ENCODE measurements around the gene FAM210A. TPM values are rescaled to one million over a fixed set of nuclear protein-coding genes. Genes with fewer than 3 reads are reported as not detected.
A peak's percentile ranks its signal among the peaks of the same experiment; 100 is the strongest.

Gene FAM210A
- total RNA-seq, 2 experiments from 2014 or later = 23.1 to 30.6 TPM

GRCh38 chr18:13746633-13747032 lies 20.3 kb upstream of the FAM210A start:
- no peaks in the 10 kb centered on the region for H3K9me3 ChIP-seq (ENCODE audit: low read length)
- no peaks in the 10 kb centered on the region for H4K20me1 ChIP-seq (ENCODE audit: insufficient read depth, low read length)
- TF ChIP-seq CTCF (conservative IDR thresholded peaks at IDR 0.05; ENCODE audit: low read length) (no peak), EZH2phosphoT487 (IDR thresholded peaks at IDR 0.05; ENCODE audit: borderline replicate concordance, low read depth, low read length) (no peak)
- DNase-seq (ENCODE audit: low spot score) = no peak
- no peak overlapping the region for H3K4me2 ChIP-seq (ENCODE audit: low read length)
- no peaks in the 10 kb centered on the region for H3K9me2 ChIP-seq (ENCODE audit: insufficient read depth, low read length)
- intact Hi-C loops (cut with micrococcal nuclease; ENCODE audit: unreplicated experiment) = no loop called here
- H3K79me2 ChIP-seq (ENCODE audit: insufficient read depth, low read depth, low read length) = no peaks in the 10 kb centered on the region
- ChIA-PET CTCF (ENCODE audit: unreplicated experiment) (no interaction called here), POLR2A (no interaction called here)
- H3K4me3 ChIP-seq (ENCODE audit: low read depth, low read length, poor library complexity, severe bottlenecking) = no peak overlapping the region
- H2AFZ ChIP-seq (ENCODE audit: low read length) = no peak overlapping the region
- no peak overlapping the region for H3K27ac ChIP-seq (ENCODE audit: low read depth, low read length, poor library complexity, severe bottlenecking)
- no TSS peak for BruUV-seq (replicated peaks)
- H3K36me3 ChIP-seq (ENCODE audit: insufficient read depth, low read length) = peaks cover 80% of the 10 kb centered on the region
- H3K4me1 ChIP-seq (ENCODE audit: insufficient read depth, low read length, poor library complexity, severe bottlenecking) = no peaks in the 10 kb centered on the region

GRCh38 chr18:13745696-13746095 lies 19.3 kb upstream of the FAM210A start:
- no peaks in the 10 kb centered on the region for H3K4me1 ChIP-seq (ENCODE audit: insufficient read depth, low read length, poor library complexity, severe bottlenecking)
- H3K36me3 ChIP-seq (ENCODE audit: insufficient read depth, low read length) = peaks cover 89% of the 10 kb centered on the region
- no peaks in the 10 kb centered on the region for H3K9me2 ChIP-seq (ENCODE audit: insufficient read depth, low read length)
- H3K27ac ChIP-seq (ENCODE audit: low read depth, low read length, poor library complexity, severe bottlenecking) = no peak overlapping the region
- ChIA-PET POLR2A (interaction anchor here (0.7 kb wide), 1 partner anchor 331 kb away, joined by 3 read pairs; no protein-coding TSS in a partner anchor), CTCF (ENCODE audit: unreplicated experiment) (no interaction called here)
- peak; percentile 8 for DNase-seq (ENCODE audit: low spot score)
- H3K9me3 ChIP-seq (ENCODE audit: low read length) = no peaks in the 10 kb centered on the region
- TSS peak; percentile 31 for BruUV-seq (replicated peaks)
- H3K4me2 ChIP-seq (ENCODE audit: low read length) = no peak overlapping the region
- H3K4me3 ChIP-seq (ENCODE audit: low read depth, low read length, poor library complexity, severe bottlenecking) = no peak overlapping the region
- intact Hi-C loops (cut with micrococcal nuclease; ENCODE audit: unreplicated experiment) = no loop called here
- no peak overlapping the region for H2AFZ ChIP-seq (ENCODE audit: low read length)
- no peaks in the 10 kb centered on the region for H4K20me1 ChIP-seq (ENCODE audit: insufficient read depth, low read length)
- no peaks in the 10 kb centered on the region for H3K79me2 ChIP-seq (ENCODE audit: insufficient read depth, low read depth, low read length)
- TF ChIP-seq CTCF (conservative IDR thresholded peaks at IDR 0.05; ENCODE audit: low read length) (no peak), EZH2phosphoT487 (IDR thresholded peaks at IDR 0.05; ENCODE audit: borderline replicate concordance, low read depth, low read length) (no peak)

- H3K9me3 ChIP-seq (ENCODE audit: low read length) = 0 out of 2 replicates have a peak, but pooled peaks cover 8% of the 10 kb centered on the region
- H3K36me3 ChIP-seq (ENCODE audit: insufficient read depth, low read length) = peaks cover 98% of the 10 kb centered on the region
- no peak overlapping the region for H3K27ac ChIP-seq (ENCODE audit: low read depth, low read length, poor library complexity, severe bottlenecking)
- TF ChIP-seq CTCF (conservative IDR thresholded peaks at IDR 0.05; ENCODE audit: low read length) (no peak), EZH2phosphoT487 (IDR thresholded peaks at IDR 0.05; ENCODE audit: borderline replicate concordance, low read depth, low read length) (no peak)
- peaks cover 18% of the 10 kb centered on the region; the same call in 1 of the 2 replicates for H3K79me2 ChIP-seq (ENCODE audit: insufficient read depth, low read depth, low read length)
- POLR2A ChIA-PET = interaction anchor here (0.6 kb wide), 1 partner anchor 19 kb away, joined by 3 read pairs; no protein-coding TSS in a partner anchor
- no peak overlapping the region for H3K4me3 ChIP-seq (ENCODE audit: low read depth, low read length, poor library complexity, severe bottlenecking)
- 0 out of 2 replicates have a peak, but pooled peaks cover 3% of the 10 kb centered on the region for H4K20me1 ChIP-seq (ENCODE audit: insufficient read depth, low read length)
- no peaks in the 10 kb centered on the region for H3K9me2 ChIP-seq (ENCODE audit: insufficient read depth, low read length)
- no peak overlapping the region for H2AFZ ChIP-seq (ENCODE audit: low read length)
- no TSS peak for BruUV-seq (replicated peaks)
- H3K4me2 ChIP-seq (ENCODE audit: low read length) = no peak overlapping the region
- H3K4me1 ChIP-seq (ENCODE audit: insufficient read depth, low read length, poor library complexity, severe bottlenecking) = no peaks in the 10 kb centered on the region
- no peak for DNase-seq (ENCODE audit: low spot score)
- CTCF ChIA-PET (ENCODE audit: unreplicated experiment) = no interaction called here
- intact Hi-C loops (cut with micrococcal nuclease; ENCODE audit: unreplicated experiment) = no loop called here
Measured at GRCh38 chr18:13735681-13736080, 9.3 kb upstream of the FAM210A start.
